HepG2 (cell line): ENCODE data around the gene SPRED3. TPM values are rescaled to one million over a fixed set of nuclear protein-coding genes. Genes with fewer than 3 reads are reported as not detected.

ENCODE experiments used
- ATAC-seq: fragments of 200-7000 bp; cut with Tn5 transposase; 3 replicates; pipeline ENCODE4 v1.9.1; 2020; ENCODE audit warnings: mild to moderate bottlenecking, moderate library complexity
- BruUV-seq: library from RNA; stranded (reverse); fragments of 400-500 nt; replicated peaks from 2 replicates; lab custom pipeline; 2021; lab: Mats Ljungman, UMichigan
- CTCF ChIA-PET: fragments of 300-600 bp; formaldehyde crosslinking; extraction: SDS; loops from one replicate; lab custom pipeline; 2021; ENCODE audit warnings: low total read pairs, inconsistent platforms, low intra/inter-chr PET ratio; lab: Yijun Ruan, JAX
- POLR2A ChIA-PET: fragments of 350-600 bp; sonication (Branson Sonifier 250); formaldehyde crosslinking; loops from one replicate; lab custom pipeline; 2020; ENCODE audit warnings: antibody characterized with exemption, inconsistent platforms; lab: Yijun Ruan, JAX
- DNase-seq: peaks from one replicate; pipeline ENCODE4 v3.0.0-alpha.2; 2015; ENCODE audit warnings: low spot score
- FAIRE-seq: peaks from 3 replicates; lab custom pipeline; 2011; peaks lifted over from hg19 to GRCh38; lab: Jason Lieb, UNC
- H2AFZ ChIP-seq: one replicate; pipeline ENCODE4 v1.6.1; 2011; ENCODE audit warnings: low read length, inconsistent platforms
- H3K27ac ChIP-seq: fragments of 300-600 bp; 3 replicates; pipeline ENCODE4 v1.8.0; 2011; ENCODE audit warnings: mixed run types, mild to moderate bottlenecking, mixed read lengths, low read length, inconsistent platforms; ENCODE audit not compliant: insufficient read depth; ENCODE audit errors: extremely low read length
- H3K27me3 ChIP-seq, 2 experiments: fragments of 200-600 bp in 1 of 2; 2 replicates in 1 of 2; 3 replicates in 1 of 2; pipeline versions ENCODE4 v1.6.0 to v1.8.0; 2011; ENCODE audit warnings: low read length in 2 of 2, mild to moderate bottlenecking in 2 of 2, moderate library complexity in 2 of 2, inconsistent platforms in 1 of 2; ENCODE audit not compliant: insufficient read depth in 2 of 2, control insufficient read depth in 1 of 2
- H3K36me3 ChIP-seq, 2 experiments: fragments of 200-600 bp in 1 of 2; replicated peaks in 1 of 2; 2 replicates in 1 of 2; 3 replicates in 1 of 2; pipeline versions ENCODE4 v1.5.1 to v1.8.0; 2011; ENCODE audit warnings: low read length in 2 of 2, inconsistent platforms in 1 of 2; ENCODE audit not compliant: insufficient read depth in 2 of 2, control insufficient read depth in 1 of 2
- H3K4me1 ChIP-seq: 2 replicates; pipeline ENCODE4 v1.5.1; 2012; ENCODE audit warnings: low read length, inconsistent platforms; ENCODE audit not compliant: insufficient read depth
- H3K4me2 ChIP-seq: 2 replicates; pipeline ENCODE4 v1.6.0; 2011; ENCODE audit warnings: low read depth, low read length, inconsistent platforms
- H3K4me3 ChIP-seq, 3 experiments: fragments of 200-600 bp in 1 of 3; sonication (generic), shearing (Covaris generic) in 1 of 3; replicated peaks in 1 of 3; 2 replicates each; pipeline ENCODE4 v1.5.1; 2011 to 2016; ENCODE audit warnings: low read length in 3 of 3, inconsistent platforms in 2 of 3, low read depth in 2 of 3, mild to moderate bottlenecking in 2 of 3, control low read depth in 1 of 3, mixed read lengths in 1 of 3; ENCODE audit not compliant: insufficient read depth in 1 of 3
- H3K79me2 ChIP-seq: one replicate; pipeline ENCODE4 v1.6.1; 2011; ENCODE audit warnings: low read length, inconsistent platforms; ENCODE audit not compliant: insufficient read depth
- H3K9ac ChIP-seq: 2 replicates; pipeline ENCODE4 v1.6.0; 2011; ENCODE audit warnings: mild to moderate bottlenecking, low read depth, low read length, inconsistent platforms; ENCODE audit not compliant: insufficient read depth
- H3K9me3 ChIP-seq: 2 replicates; pipeline ENCODE4 v1.5.1; 2012; ENCODE audit warnings: mild to moderate bottlenecking, low read length
- H4K20me1 ChIP-seq: 2 replicates; pipeline ENCODE4 v1.6.0; 2011; ENCODE audit warnings: inconsistent platforms, mild to moderate bottlenecking, low read length, moderate library complexity; ENCODE audit not compliant: insufficient read depth
- AKAP8 ChIP-seq: sonication (generic); formaldehyde crosslinking; IDR thresholded peaks from 2 replicates; pipeline ENCODE4 v1.5.1; 2020; ENCODE audit warnings: mild to moderate bottlenecking, missing genetic modification reagents
- ATF4 ChIP-seq, 2 experiments: fragments of 450-650 bp in 1 of 2; sonication (generic) in 1 of 2; formaldehyde crosslinking; IDR thresholded peaks; 2 replicates each; pipeline versions ENCODE4 v1.5.0 to v1.8.0; 2020 to 2022; ENCODE audit warnings: mild to moderate bottlenecking in 1 of 2, missing genetic modification reagents in 1 of 2
- ATRX ChIP-seq: sonication (generic); formaldehyde crosslinking; IDR thresholded peaks from 2 replicates; pipeline ENCODE4 v1.4.0; 2020; ENCODE audit warnings: missing genetic modification reagents, borderline replicate concordance
- DNMT1 ChIP-seq: sonication (generic); formaldehyde crosslinking; IDR thresholded peaks from 2 replicates; pipeline ENCODE4 v1.5.1; 2020; ENCODE audit warnings: mild to moderate bottlenecking, missing genetic modification reagents
- HCFC1 ChIP-seq: fragments of 150-350 bp; IDR thresholded peaks from 2 replicates; pipeline ENCODE4 v1.6.1; 2014; ENCODE audit warnings: low read depth, low read length
- MXI1 ChIP-seq: IDR thresholded peaks from 3 replicates; pipeline ENCODE4 v1.6.1; 2012; ENCODE audit warnings: low read depth, low read length, inconsistent platforms, borderline replicate concordance
- ONECUT2 ChIP-seq: sonication (generic); formaldehyde crosslinking; IDR thresholded peaks from 2 replicates; pipeline ENCODE4 v1.4.0; 2020; ENCODE audit warnings: missing genetic modification reagents
- PHF8 ChIP-seq: sonication (generic); formaldehyde crosslinking; IDR thresholded peaks from 2 replicates; pipeline ENCODE4 v1.5.0; 2020; ENCODE audit warnings: missing genetic modification reagents
- RFX3 ChIP-seq: IDR thresholded peaks from 2 replicates; pipeline ENCODE4 v1.6.1; 2016; ENCODE audit warnings: missing biosample characterization, missing genetic modification reagents
- RFX5 ChIP-seq: IDR thresholded peaks from 2 replicates; pipeline ENCODE4 v1.6.1; 2011; ENCODE audit warnings: low read depth, low read length, improper control_type of control experiment
- USF2 ChIP-seq, 2 experiments: sonication (generic) in 1 of 2; formaldehyde crosslinking in 1 of 2; IDR thresholded peaks; 2 replicates each; pipeline versions ENCODE4 v1.5.1 to v1.6.1; 2011 to 2020; ENCODE audit warnings: borderline replicate concordance in 1 of 2, low read depth in 1 of 2, low read length in 1 of 2, mild to moderate bottlenecking in 1 of 2, missing genetic modification reagents in 1 of 2, moderate library complexity in 1 of 2
- ZFAT ChIP-seq: sonication (generic); formaldehyde crosslinking; conservative IDR thresholded peaks from 2 replicates; pipeline ENCODE4 v1.8.1; 2023; ENCODE audit warnings: missing genetic modification reagents, inconsistent platforms
- ZKSCAN8 ChIP-seq: IDR thresholded peaks from 2 replicates; pipeline ENCODE4 v1.6.1; 2016; ENCODE audit warnings: borderline replicate concordance, missing genetic modification reagents, missing compliant biosample characterization
- ZNF101 ChIP-seq: sonication (generic); formaldehyde crosslinking; IDR thresholded peaks from 2 replicates; pipeline ENCODE4 v1.4.0; 2020; ENCODE audit warnings: mild to moderate bottlenecking, low read depth, missing genetic modification reagents, borderline replicate concordance
- ZNF138 ChIP-seq: sonication (generic); formaldehyde crosslinking; IDR thresholded peaks from 2 replicates; pipeline ENCODE4 v1.5.0; 2020; ENCODE audit warnings: mild to moderate bottlenecking, low read depth, missing genetic modification reagents
- ZNF33A ChIP-seq: sonication (generic); formaldehyde crosslinking; IDR thresholded peaks from 2 replicates; pipeline ENCODE4 v1.5.1; 2020; ENCODE audit warnings: missing genetic modification reagents, mild to moderate bottlenecking, moderate library complexity, borderline replicate concordance
- ZNF513 ChIP-seq: sonication (generic); formaldehyde crosslinking; conservative IDR thresholded peaks from 2 replicates; pipeline ENCODE4 v1.5.0; 2020; ENCODE audit warnings: missing genetic modification reagents
- ZNF576 ChIP-seq: sonication (generic); formaldehyde crosslinking; IDR thresholded peaks from 2 replicates; pipeline ENCODE4 v1.4.0; 2020; ENCODE audit warnings: mild to moderate bottlenecking, missing genetic modification reagents
- ZNF674 ChIP-seq: sonication (generic); formaldehyde crosslinking; IDR thresholded peaks from 2 replicates; pipeline ENCODE4 v1.5.0; 2020; ENCODE audit warnings: low read depth, mild to moderate bottlenecking, missing genetic modification reagents
- ZNF816 ChIP-seq: sonication (generic); formaldehyde crosslinking; IDR thresholded peaks from 2 replicates; pipeline ENCODE4 v1.8.0; 2022; ENCODE audit warnings: missing genetic modification reagents, mild to moderate bottlenecking, borderline replicate concordance
- WGBS: methylation state at CpG from one replicate; pipeline ENCODE4 v1.1.6; 2017; ENCODE audit warnings: low lambda C conversion rate; 5-methylcytosine and 5-hydroxymethylcytosine counted together
- in situ Hi-C: cut with HindIII; loops from 2 replicates; pipeline ENCODE4 v1.10.0; 2017; ENCODE audit warnings: low pct_unique_long_range_greater_than_20kb; ENCODE audit not compliant: extremely low pct_ligation_motif_present
- intact Hi-C: fragments of 100-400 bp; cut with micrococcal nuclease; formaldehyde crosslinking; loops from one replicate; pipeline ENCODE4 v1.10.0; 2022; ENCODE audit not compliant: unreplicated experiment
- polyA plus RNA-seq, 8 experiments: library from polyadenylated mRNA; depleted of rRNA in 3 of 8; stranded (reverse) in 7 of 8; unstranded in 1 of 8; fragments of >200 nt; fragmentation: Illumina TruSeq in 4 of 8; extraction: Trizol in 4 of 8; gene quantifications; 2 replicates each; pipeline versions ENCODE4 v1.2.1 to v1.2.3, GENCODE V29; 2011 to 2016; ENCODE audit warnings: low read depth in 4 of 8, missing spikeins in 1 of 8, mixed read lengths in 1 of 8; ENCODE audit not compliant: insufficient read depth in 1 of 8
- total RNA-seq, 5 experiments: library from RNA; depleted of rRNA; stranded (reverse); fragments of >200 nt; fragmentation: Illumina TruSeq; extraction: Trizol; gene quantifications; 2 replicates each; pipeline ENCODE4 v1.2.3, GENCODE V29; 2016; ENCODE audit warnings: low read depth in 1 of 5

The SPRED3 gene
- total and polyA plus RNA-seq, 2 of the 13 experiments (the other 11 are each of a cell fraction or from before 2014, with no cell fraction given): 0.15 to 0.17 TPM

GRCh38 chr19:38448225-38448624 lies 59.7 kb downstream of the SPRED3 start:
- intact Hi-C loops (no loop called here), in situ Hi-C loops (no loop called here)
- no peak for FAIRE-seq
- H3K4me3 ChIP-seq: no peak overlapping the region
- H3K79me2 ChIP-seq: no peaks in the 10 kb centered on the region
- H3K4me1 ChIP-seq: no peaks in the 10 kb centered on the region
- TF ChIP-seq ATF4 (CRISPR knock-in tag; IDR thresholded peaks at IDR 0.05): no peak
- TF ChIP-seq HCFC1: no peak
- no peak for TF ChIP-seq DNMT1
- no peak for TF ChIP-seq PHF8 (CRISPR knock-in tag)
- TF ChIP-seq RFX5: no peak
- no peak for TF ChIP-seq ATRX (CRISPR knock-in tag)
- TF ChIP-seq ZNF33A: no peak
- no peak for TF ChIP-seq USF2 (IDR thresholded peaks at IDR 0.05; ENCODE audit: low read depth, low read length)
- TF ChIP-seq USF2 (CRISPR knock-in tag; IDR thresholded peaks at IDR 0.05; ENCODE audit: borderline replicate concordance): no peak
- TF ChIP-seq ZFAT: no peak
- TF ChIP-seq ZNF576: no peak
- no peak for TF ChIP-seq ZNF138
- no peak for TF ChIP-seq MXI1
- no peak for TF ChIP-seq ZNF816 (CRISPR knock-in tag)
- no peak for TF ChIP-seq ZKSCAN8 (CRISPR knock-in tag)
- no peak for TF ChIP-seq AKAP8
- no peak for TF ChIP-seq RFX3 (CRISPR knock-in tag)
- TF ChIP-seq ZNF101: no peak
- no peak for TF ChIP-seq ZNF674 (CRISPR knock-in tag)
- TF ChIP-seq ZNF513 (CRISPR knock-in tag): no peak
- TF ChIP-seq ONECUT2 (CRISPR knock-in tag): no peak
- TF ChIP-seq, all 625 proteins: peak for 0
- no peak overlapping the region for H3K4me2 ChIP-seq
- no peak overlapping the region for H2AFZ ChIP-seq
- H3K27ac ChIP-seq: no peak overlapping the region
- H3K9me3 ChIP-seq: no peaks in the 10 kb centered on the region
- no peaks in the 10 kb centered on the region for H3K36me3 ChIP-seq
- no peak overlapping the region for H3K9ac ChIP-seq
- 71% methylated on average over 4 of the region's 9 CpGs for WGBS
- CTCF ChIA-PET: no interaction called here
- ATAC-seq (no peak), DNase-seq (no peak)
- POLR2A ChIA-PET: no interaction called here
- H4K20me1 ChIP-seq: no peaks in the 10 kb centered on the region
- peaks cover 4 to 20% of the 10 kb centered on the region in 2 experiments; a peak in 4 of 5 replicates for H3K27me3 ChIP-seq
- BruUV-seq: no TSS peak
